SK-N-SH (cell line): Measurements from ENCODE around the gene ATP8B3.

Experiments
- CTCF ChIP-seq: fragments of 200-600 bp; sonication (generic); IDR thresholded peaks from 2 replicates; pipeline ENCODE4 v1.6.1; 2017; ENCODE audit warnings: antibody characterized with exemption, mild to moderate bottlenecking, moderate library complexity
- EP300 ChIP-seq, 2 experiments: IDR thresholded peaks; 2 replicates each; pipeline versions ENCODE4 v1.4.0 to v1.6.1; 2012; ENCODE audit warnings: borderline replicate concordance in 1 of 2, low read depth in 1 of 2, low read length in 1 of 2
- GABPA ChIP-seq: IDR thresholded peaks from 2 replicates; pipeline ENCODE4 v1.4.0; 2012; ENCODE audit warnings: low read depth, mild to moderate bottlenecking
- JUND ChIP-seq: IDR thresholded peaks from 2 replicates; pipeline ENCODE4 v1.4.0; 2012
- MXI1 ChIP-seq: IDR thresholded peaks from 2 replicates; pipeline ENCODE4 v1.6.1; 2012; ENCODE audit warnings: mild to moderate bottlenecking, low read depth, low read length, improper control_type of control experiment
- POLR2AphosphoS5 ChIP-seq: IDR thresholded peaks from 2 replicates; pipeline ENCODE4 v1.6.1; 2012; ENCODE audit warnings: low read depth, low read length
- REST ChIP-seq: IDR thresholded peaks from 2 replicates; pipeline ENCODE4 v1.6.1; 2012; ENCODE audit warnings: mild to moderate bottlenecking, low read depth, low read length, moderate library complexity
- TEAD4 ChIP-seq: IDR thresholded peaks from 2 replicates; pipeline ENCODE4 v1.4.0; 2012; ENCODE audit warnings: mild to moderate bottlenecking, borderline replicate concordance; ENCODE audit not compliant: insufficient read depth
- ZBTB33 ChIP-seq: IDR thresholded peaks from 2 replicates; pipeline ENCODE4 v1.4.0; 2012; ENCODE audit warnings: low read depth, borderline replicate concordance

GRCh38 chr19:1807030-1807694 lies 4.9 kb downstream of the ATP8B3 start:
- TF ChIP-seq CTCF (no peak), EP300 (IDR thresholded peaks at IDR 0.05; ENCODE audit: borderline replicate concordance in 1 of 2, low read depth in 1 of 2, low read length in 1 of 2) (no peak), TEAD4 (no peak), POLR2AphosphoS5 (no peak), MXI1 (no peak), JUND (no peak), REST (no peak), GABPA (no peak), ZBTB33 (no peak)
